ENCODE measurements around the gene TAAR9.

The TAAR9 gene

GRCh38 chr6:132537977-132538376 is at the start of gene TAAR9:
Gene TAAR9 (plus strand): TSS chr6:132538277. CDS start chr6:132538290, 13 bp downstream.
- FAIRE-seq, result no peak

GRCh38 chr6:132489376-132489775 is 48.7 kb upstream of the TAAR9 start:
- FAIRE-seq (no peak), DNase-seq (ENCODE audit: insufficient read length, low spot score) (no peak)

More at GRCh38 chr6:132537977-132538376, at the start of gene TAAR9:
- DNase-seq (ENCODE audit: insufficient read length, low spot score), result no peak

GRCh38 chr6:132490024-132490423 is 48.1 kb upstream of the TAAR9 start:
- FAIRE-seq (peak; percentile 86), DNase-seq (ENCODE audit: insufficient read length, low spot score) (no peak)

DNA sequence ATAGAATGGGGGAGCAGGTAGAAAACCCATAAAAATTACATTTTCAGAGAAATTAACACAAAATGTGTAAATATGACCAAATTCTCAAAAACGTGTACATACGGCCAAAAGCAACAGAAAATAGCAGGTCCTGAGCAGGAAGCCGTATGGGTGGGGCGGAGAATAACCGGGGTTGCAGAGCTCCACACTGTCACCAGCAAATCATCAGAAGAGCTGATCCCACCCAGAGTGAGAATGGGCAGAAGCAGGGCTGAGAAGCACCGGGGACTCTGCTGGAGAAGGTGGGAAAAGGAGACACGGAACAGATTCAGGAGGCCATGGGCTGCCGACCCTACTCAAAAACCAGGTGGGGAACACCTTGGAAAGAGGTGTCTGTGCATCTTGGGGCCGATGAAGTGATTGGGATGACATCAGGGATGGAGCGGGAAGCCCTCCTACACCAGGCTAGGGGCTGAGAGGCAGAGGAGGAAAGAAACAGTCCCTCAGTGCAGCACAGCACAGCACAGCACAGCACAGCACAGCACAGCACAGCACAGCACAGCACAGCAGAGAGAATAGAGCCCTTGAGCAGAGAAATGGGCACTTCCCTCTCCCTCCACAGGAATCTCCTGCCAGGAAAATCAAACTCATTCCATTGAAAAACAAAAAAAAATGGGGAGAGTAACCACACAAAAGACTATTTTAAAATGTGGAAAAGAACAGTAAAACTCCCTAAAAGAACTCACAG is 47.4 kb upstream of the TAAR9 start:
- DNase-seq (ENCODE audit: insufficient read length, low spot score) (no peak), FAIRE-seq (peak; percentile 85)

DNA sequence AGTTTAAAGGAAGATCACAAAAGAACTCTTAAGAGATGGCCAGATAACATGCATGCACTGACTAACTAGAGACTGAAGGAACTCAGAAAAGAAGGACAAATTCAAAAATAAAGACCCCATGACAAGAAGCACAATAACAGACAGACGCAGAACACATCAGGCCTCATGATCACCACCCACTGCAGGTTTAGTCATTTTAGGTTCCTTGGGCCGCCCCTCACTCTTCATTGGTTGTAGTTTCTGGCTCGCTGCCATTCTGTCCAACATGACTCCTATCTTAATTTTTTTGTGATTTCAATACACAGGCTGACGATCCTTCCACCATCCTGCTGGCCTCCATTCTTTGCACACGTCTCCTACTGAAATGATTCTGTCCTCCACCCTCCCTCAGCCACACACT is 46.8 kb upstream of the TAAR9 start:
- FAIRE-seq, result no peak

DNA sequence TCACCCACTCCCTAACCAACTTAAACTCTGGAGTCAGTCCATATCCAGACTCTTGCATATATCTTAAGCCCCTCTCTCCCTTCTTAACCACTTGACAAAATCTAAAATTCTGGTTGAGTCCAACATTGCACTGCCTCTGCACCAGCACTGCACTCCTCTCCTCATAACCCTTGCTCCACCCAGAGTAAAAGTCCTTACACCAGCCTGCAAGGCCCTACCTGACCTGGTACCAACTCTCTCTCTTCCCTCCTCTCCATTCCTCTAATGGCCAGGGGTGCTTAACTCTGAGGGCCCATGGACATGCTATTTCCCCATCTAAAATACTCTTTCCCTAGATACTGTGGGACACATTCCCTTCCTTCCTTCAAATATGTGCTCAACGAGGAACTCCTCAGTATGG is 46.2 kb upstream of the TAAR9 start:
- DNase-seq (ENCODE audit: insufficient read length, low spot score), result no peak
- FAIRE-seq, result no peak

More for the DNA sequence above, 46.8 kb upstream of the TAAR9 start:
- DNase-seq (ENCODE audit: insufficient read length, low spot score), result no peak

- peak; percentile 93 for FAIRE-seq
- no peak for DNase-seq (ENCODE audit: insufficient read length, low spot score)
Measured at GRCh38 chr6:132494954-132495353, 43.1 kb upstream of the TAAR9 start.

- DNase-seq (ENCODE audit: insufficient read length, low spot score), result no peak
- FAIRE-seq, result peak; percentile 82
Measured at GRCh38 chr6:132495604-132496079, 42.4 kb upstream of the TAAR9 start.

- FAIRE-seq (peak; percentile 79), DNase-seq (ENCODE audit: insufficient read length, low spot score) (no peak)
Measured at GRCh38 chr6:132496519-132497180, 41.4 kb upstream of the TAAR9 start.

GRCh38 chr6:132498638-132499037 is 39.4 kb upstream of the TAAR9 start:
- FAIRE-seq (no peak), DNase-seq (ENCODE audit: insufficient read length, low spot score) (no peak)

- DNase-seq (ENCODE audit: insufficient read length, low spot score) (no peak), FAIRE-seq (no peak)
Measured at GRCh38 chr6:132499757-132500156, 38.3 kb upstream of the TAAR9 start.

GRCh38 chr6:132504757-132505156 is 33.3 kb upstream of the TAAR9 start:
- no peak for FAIRE-seq

GRCh38 chr6:132505158-132505557 is 32.9 kb upstream of the TAAR9 start:
- FAIRE-seq (peak; percentile 26), DNase-seq (ENCODE audit: insufficient read length, low spot score) (no peak)

More at GRCh38 chr6:132504757-132505156, 33.3 kb upstream of the TAAR9 start:
- DNase-seq (ENCODE audit: insufficient read length, low spot score), result no peak

DNA sequence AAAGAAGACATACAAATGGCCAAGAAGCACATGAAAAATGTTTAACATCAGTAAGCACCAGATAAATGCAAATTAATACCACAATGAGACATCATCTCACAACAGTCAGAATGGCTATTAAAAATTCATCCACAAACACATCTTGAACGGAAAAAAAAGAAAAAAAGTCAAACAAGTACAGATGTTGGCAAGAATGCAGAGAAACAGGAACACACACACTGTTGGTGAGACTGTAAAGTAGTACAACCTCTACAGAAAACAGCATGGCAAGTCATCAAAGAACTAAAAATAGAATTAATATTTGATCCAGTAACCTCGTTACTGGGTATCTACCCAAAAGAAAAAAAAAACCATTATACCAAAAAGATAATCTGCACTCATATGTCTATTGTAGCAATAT is 31.6 kb upstream of the TAAR9 start:
- peak; percentile 28 for FAIRE-seq
- DNase-seq (ENCODE audit: insufficient read length, low spot score), result no peak

DNA sequence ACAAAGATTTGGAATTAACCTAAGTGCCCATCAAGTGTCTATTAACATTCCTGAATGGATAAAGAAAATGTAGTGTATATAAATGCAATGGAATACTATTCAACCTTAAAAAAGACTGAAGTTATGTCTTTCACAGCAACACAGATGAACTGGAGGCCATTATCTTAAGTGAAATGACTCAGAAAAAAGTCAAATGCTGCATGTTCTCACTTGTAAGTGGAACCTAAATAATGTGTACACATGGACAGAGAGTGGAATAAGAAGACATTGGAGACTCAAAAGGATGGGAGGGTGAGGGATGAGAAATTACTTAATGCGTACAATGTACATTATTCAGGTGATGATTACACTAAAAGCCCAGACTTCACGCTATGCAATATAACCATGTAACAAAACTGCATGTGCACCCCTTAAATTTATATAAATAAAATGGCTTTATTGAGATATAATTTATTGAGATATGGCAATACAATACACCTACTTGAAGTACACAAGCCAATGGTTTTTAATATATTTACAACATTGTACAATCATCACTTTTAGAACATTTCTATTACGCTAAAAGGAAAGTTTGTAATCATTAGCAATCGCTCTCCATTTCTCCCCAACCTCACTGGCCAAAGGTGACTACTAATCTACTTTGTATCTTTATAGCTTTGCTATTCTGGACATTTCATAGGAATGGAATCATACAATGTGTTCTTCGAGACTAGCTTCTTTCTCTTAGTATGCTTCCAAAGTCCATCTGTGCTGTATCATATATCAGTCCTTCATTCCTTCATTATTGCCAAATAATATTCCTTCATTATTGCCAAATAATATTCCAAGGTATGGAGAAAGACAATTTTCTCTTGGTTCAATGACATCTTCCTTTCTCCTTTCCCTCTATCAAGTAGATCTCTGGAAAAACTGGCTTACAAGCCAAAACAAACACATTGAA is 30.9 kb upstream of the TAAR9 start:
- DNase-seq (ENCODE audit: insufficient read length, low spot score) (no peak), FAIRE-seq (no peak)

- FAIRE-seq, result peak; percentile 47
- no peak for DNase-seq (ENCODE audit: insufficient read length, low spot score)
Measured at GRCh38 chr6:132511210-132511830, 26.8 kb upstream of the TAAR9 start.

DNA sequence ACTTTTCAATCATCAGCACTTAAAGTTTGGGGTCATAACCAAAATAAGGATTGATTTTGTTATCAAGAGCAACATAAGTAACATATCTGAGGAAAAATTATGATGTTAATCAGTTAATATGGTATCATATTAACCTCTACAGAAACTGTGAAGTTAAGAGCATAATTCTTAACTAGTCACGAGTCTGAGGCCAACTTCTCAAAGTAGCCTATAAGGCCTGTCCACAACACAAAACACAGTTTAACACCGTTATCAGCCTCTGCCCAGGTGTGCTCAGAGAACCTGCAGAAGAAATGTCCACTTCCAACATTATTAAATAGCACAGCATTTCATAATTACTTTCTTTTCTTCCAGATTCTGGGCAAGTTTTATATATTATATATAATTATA is 26.3 kb upstream of the TAAR9 start:
- FAIRE-seq, result peak; percentile 77
- no peak for DNase-seq (ENCODE audit: insufficient read length, low spot score)

- peak; percentile 81 for FAIRE-seq
- DNase-seq (ENCODE audit: insufficient read length, low spot score), result no peak
Measured at GRCh38 chr6:132512342-132512637, 25.8 kb upstream of the TAAR9 start.

DNA sequence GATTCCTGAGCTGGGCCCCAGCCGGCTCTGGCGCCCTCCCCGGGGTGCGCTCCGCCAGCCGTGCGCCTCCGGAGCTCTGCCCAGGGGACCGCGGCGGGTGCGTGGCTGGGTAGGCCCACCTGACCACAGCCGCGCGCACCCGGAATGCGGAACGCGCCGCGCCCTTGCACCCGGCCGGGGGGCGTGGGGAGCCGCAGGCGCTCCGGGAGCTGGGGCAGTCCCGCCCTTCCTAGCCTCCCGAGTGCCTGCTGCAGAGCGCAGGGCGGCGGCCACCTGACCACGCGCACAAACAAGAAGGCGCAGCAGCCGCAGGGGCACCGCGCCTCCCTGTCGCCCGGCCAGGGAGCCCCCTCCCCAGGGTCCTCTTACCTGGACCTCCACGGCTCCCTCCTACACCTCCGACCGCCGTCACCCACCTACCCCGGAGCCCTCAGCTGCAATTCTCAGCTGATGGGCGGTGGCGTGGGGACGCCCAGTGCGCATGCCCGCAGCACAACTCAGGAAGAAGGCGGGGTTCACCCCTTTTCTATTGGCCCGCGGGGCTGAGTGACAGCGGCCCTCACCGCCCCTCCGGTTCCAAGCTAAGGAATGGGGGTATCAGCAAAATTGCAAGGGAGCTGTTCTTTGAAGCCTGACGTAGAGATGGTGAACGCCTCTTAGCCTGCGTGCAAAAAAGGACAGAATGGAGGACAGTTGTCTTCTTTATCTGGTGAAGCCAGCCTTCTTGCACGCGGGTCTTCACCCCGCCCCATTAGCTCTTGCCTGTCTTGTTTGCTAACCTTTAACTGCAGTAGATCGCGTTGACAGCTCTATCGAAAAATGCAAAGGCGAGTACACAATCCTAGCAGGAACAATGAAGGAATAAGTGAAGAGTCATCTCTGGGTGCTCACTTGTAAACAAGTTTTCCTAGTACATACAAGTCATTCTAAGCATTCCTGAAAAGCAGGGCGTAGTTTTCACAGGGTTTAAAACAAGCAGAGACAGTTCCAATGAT is 25.1 kb upstream of the TAAR9 start, which contains the start of gene STX7:
STX7 (minus strand) TSS at position 479 of the 995 bp plus-strand sequence. CDS start 9,586 bp downstream, outside the sequence.
- FAIRE-seq, result peak; percentile 94
- peak; percentile 64 for DNase-seq (ENCODE audit: insufficient read length, low spot score)
